WTC11 (cell line): ENCODE measurements around the gene HMGXB3. TPM values are rescaled to one million over a fixed set of nuclear protein-coding genes. Genes with fewer than 3 reads are reported as not detected.

Experiments used
- ATAC-seq: fragments of 200-7000 bp; cut with Tn5 transposase; 2 replicates; pipeline ENCODE4 v1.10.0; 2021; ENCODE audit warnings: mild to moderate bottlenecking, moderate library complexity
- CTCF ChIA-PET: fragments of 300-600 bp; sonication (Branson Sonifier 250); formaldehyde crosslinking; loops from one replicate; lab custom pipeline; 2021; ENCODE audit warnings: antibody characterized with exemption; lab: Charles Lee
- POLR2A ChIA-PET: fragments of 350-600 bp; sonication (Branson Sonifier 250); formaldehyde crosslinking; loops from one replicate; lab custom pipeline; 2021; ENCODE audit warnings: antibody characterized with exemption; lab: Charles Lee
- DNase-seq: peaks from one replicate; pipeline ENCODE4 v3.0.0; 2021; ENCODE audit warnings: low spot score
- H3K27ac Mint-ChIP-seq: 2 replicates; pipeline ENCODE4 v1.8.0; 2021; ENCODE audit warnings: mixed read lengths
- H3K27me3 Mint-ChIP-seq: 2 replicates; pipeline ENCODE4 v1.8.0; 2021; ENCODE audit warnings: low read depth, mild to moderate bottlenecking, moderate library complexity, mixed read lengths
- H3K36me3 Mint-ChIP-seq: 2 replicates; pipeline ENCODE4 v1.8.0; 2021; ENCODE audit warnings: mixed read lengths
- H3K4me1 Mint-ChIP-seq: 2 replicates; pipeline ENCODE4 v1.8.0; 2022; ENCODE audit warnings: mixed read lengths
- H3K4me3 Mint-ChIP-seq: 2 replicates; pipeline ENCODE4 v1.8.0; 2021; ENCODE audit warnings: mild to moderate bottlenecking, moderate library complexity, mixed read lengths
- H3K9me3 Mint-ChIP-seq: 2 replicates; pipeline ENCODE4 v1.8.0; 2021; ENCODE audit warnings: mixed read lengths
- EMX1 ChIP-seq: fragments of 250-450 bp; sonication (Bioruptor Pico); IDR thresholded peaks from 2 replicates; pipeline ENCODE4 v1.8.0; 2021; ENCODE audit warnings: mild to moderate bottlenecking
- ESRRA ChIP-seq: sonication (generic); formaldehyde crosslinking; IDR thresholded peaks from 2 replicates; pipeline ENCODE4 v1.8.1; 2022; ENCODE audit warnings: mild to moderate bottlenecking, missing genetic modification reagents, borderline replicate concordance
- FOXK1 ChIP-seq: sonication (generic); formaldehyde crosslinking; IDR thresholded peaks from 2 replicates; pipeline ENCODE4 v1.8.0; 2022; ENCODE audit warnings: mild to moderate bottlenecking, moderate library complexity, missing genetic modification reagents
- HMGA2 ChIP-seq: fragments of 250-450 bp; sonication (Bioruptor Pico); IDR thresholded peaks from 2 replicates; pipeline ENCODE4 v1.4.0; 2021; ENCODE audit warnings: mild to moderate bottlenecking, moderate library complexity
- IRF2 ChIP-seq: sonication (generic); formaldehyde crosslinking; IDR thresholded peaks from 2 replicates; pipeline ENCODE4 v1.8.0; 2022; ENCODE audit warnings: low read depth, missing genetic modification reagents, borderline replicate concordance
- NFE2L1 ChIP-seq: sonication (generic); formaldehyde crosslinking; IDR thresholded peaks from 2 replicates; pipeline ENCODE4 v1.8.1; 2023; ENCODE audit warnings: missing genetic modification reagents
- RELA ChIP-seq: sonication (generic); formaldehyde crosslinking; IDR thresholded peaks from 2 replicates; pipeline ENCODE4 v1.8.1; 2022; ENCODE audit warnings: missing genetic modification reagents, mild to moderate bottlenecking, borderline replicate concordance
- RORB ChIP-seq: fragments of 250-450 bp; sonication (Bioruptor Pico); IDR thresholded peaks from 2 replicates; pipeline ENCODE4 v1.9.0; 2021; ENCODE audit warnings: mild to moderate bottlenecking
- SMAD3 ChIP-seq: sonication (generic); formaldehyde crosslinking; IDR thresholded peaks from 2 replicates; pipeline ENCODE4 v1.8.0; 2022; ENCODE audit warnings: missing genetic modification reagents, mild to moderate bottlenecking, borderline replicate concordance
- TCF7 ChIP-seq: sonication (generic); formaldehyde crosslinking; IDR thresholded peaks from 2 replicates; pipeline ENCODE4 v1.8.0; 2022; ENCODE audit warnings: mild to moderate bottlenecking, low read depth, missing genetic modification reagents, moderate library complexity
- TEAD4 ChIP-seq: sonication (generic); formaldehyde crosslinking; IDR thresholded peaks from 2 replicates; pipeline ENCODE4 v1.8.0; 2022; ENCODE audit warnings: mild to moderate bottlenecking, missing genetic modification reagents
- ZNF219 ChIP-seq: sonication (generic); formaldehyde crosslinking; IDR thresholded peaks from 2 replicates; pipeline ENCODE4 v1.8.0; 2023; ENCODE audit warnings: missing genetic modification reagents, mild to moderate bottlenecking, borderline replicate concordance
- ZNF263 ChIP-seq: sonication (generic); formaldehyde crosslinking; IDR thresholded peaks from 2 replicates; pipeline ENCODE4 v1.8.1; 2022; ENCODE audit warnings: low read depth, mild to moderate bottlenecking, moderate library complexity, missing genetic modification reagents
- ZNF396 ChIP-seq: fragments of 250-450 bp; sonication (Bioruptor Pico); IDR thresholded peaks from 2 replicates; pipeline ENCODE4 v1.8.0; 2021; ENCODE audit warnings: mild to moderate bottlenecking, moderate library complexity, borderline replicate concordance
- total RNA-seq: library from RNA; stranded (reverse); gene quantifications from 3 replicates; pipeline ENCODE4 v1.2.3, GENCODE V29; 2021
- TF ChIP-seq, protein P1 (sequence below): sonication (generic); formaldehyde crosslinking; IDR thresholded peaks from 2 replicates; pipeline ENCODE4 v1.8.1; 2022; ENCODE audit warnings: low read depth, mild to moderate bottlenecking, moderate library complexity, missing genetic modification reagents, borderline replicate concordance
- TF ChIP-seq, protein P2 (sequence below): sonication (generic); formaldehyde crosslinking; IDR thresholded peaks from 2 replicates; pipeline ENCODE4 v1.8.0; 2023; ENCODE audit warnings: missing genetic modification reagents, mild to moderate bottlenecking, borderline replicate concordance
- TF ChIP-seq, protein P3 (sequence below): fragments of 200-600 bp; IDR thresholded peaks from 2 replicates; pipeline ENCODE4 v1.8.0; 2022; ENCODE audit warnings: antibody characterized with exemption
- TF ChIP-seq, protein P4 (sequence below): sonication (generic); formaldehyde crosslinking; IDR thresholded peaks from 2 replicates; pipeline ENCODE4 v1.8.1; 2023; ENCODE audit warnings: mild to moderate bottlenecking, missing genetic modification reagents, borderline replicate concordance
- TF ChIP-seq, protein P5 (sequence below): sonication (generic); formaldehyde crosslinking; IDR thresholded peaks from 2 replicates; pipeline ENCODE4 v1.8.0; 2023; ENCODE audit warnings: missing genetic modification reagents
- TF ChIP-seq, protein P6 (sequence below): fragments of 250-450 bp; sonication (Bioruptor Pico); IDR thresholded peaks from 2 replicates; pipeline ENCODE4 v1.8.0; 2021; ENCODE audit warnings: mild to moderate bottlenecking
- TF ChIP-seq, protein P7 (sequence below): sonication (generic); formaldehyde crosslinking; IDR thresholded peaks from 2 replicates; pipeline ENCODE4 v1.8.1; 2022; ENCODE audit warnings: mild to moderate bottlenecking, missing genetic modification reagents, moderate library complexity, borderline replicate concordance

The HMGXB3 gene
- total RNA-seq, 1 experiment from 2014 or later, result 31.6 TPM

DNA sequence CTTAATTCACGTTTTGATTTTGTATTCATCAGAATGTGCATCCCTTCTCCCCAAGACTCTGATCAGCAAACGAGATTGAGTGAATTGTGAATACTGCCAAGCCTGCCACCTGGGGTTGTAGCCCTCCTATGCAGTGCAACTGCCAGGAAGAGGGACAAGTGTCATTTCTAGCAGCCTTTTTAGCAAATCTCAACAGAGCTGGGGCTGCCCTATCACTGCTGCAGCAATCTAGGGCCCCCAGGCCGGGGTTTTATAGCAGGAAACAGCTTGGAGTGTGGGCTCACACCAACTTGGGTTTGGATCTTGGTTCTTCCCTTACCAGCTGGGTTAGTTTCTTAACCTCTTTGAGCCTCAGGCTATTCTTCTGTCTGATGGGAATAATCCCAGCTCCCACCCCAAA lies 81.8 kb downstream of the HMGXB3 start:
- H3K27me3 Mint-ChIP-seq, result no peaks in the 10 kb centered on the region
- POLR2A ChIA-PET, result no interaction called here
- no peak overlapping the region for H3K4me3 Mint-ChIP-seq
- DNase-seq, result no peak
- ATAC-seq, result no peak; the same call in 1 of the 2 replicates
- no peaks in the 10 kb centered on the region for H3K36me3 Mint-ChIP-seq
- peaks cover 17% of the 10 kb centered on the region for H3K4me1 Mint-ChIP-seq
- H3K9me3 Mint-ChIP-seq, result no peaks in the 10 kb centered on the region
- H3K27ac Mint-ChIP-seq, result no peak overlapping the region
- CTCF ChIA-PET, result interaction anchor here (1.1 to 1.2 kb wide), 3 partner anchors 24 to 45 kb away, joined by 3 read pairs; no protein-coding TSS in a partner anchor
- TF ChIP-seq, protein P1, sequence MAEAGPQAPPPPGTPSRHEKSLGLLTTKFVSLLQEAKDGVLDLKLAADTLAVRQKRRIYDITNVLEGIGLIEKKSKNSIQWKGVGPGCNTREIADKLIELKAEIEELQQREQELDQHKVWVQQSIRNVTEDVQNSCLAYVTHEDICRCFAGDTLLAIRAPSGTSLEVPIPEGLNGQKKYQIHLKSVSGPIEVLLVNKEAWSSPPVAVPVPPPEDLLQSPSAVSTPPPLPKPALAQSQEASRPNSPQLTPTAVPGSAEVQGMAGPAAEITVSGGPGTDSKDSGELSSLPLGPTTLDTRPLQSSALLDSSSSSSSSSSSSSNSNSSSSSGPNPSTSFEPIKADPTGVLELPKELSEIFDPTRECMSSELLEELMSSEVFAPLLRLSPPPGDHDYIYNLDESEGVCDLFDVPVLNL, result no peak
- TF ChIP-seq ZNF219, result no peak
- TF ChIP-seq, protein P2, sequence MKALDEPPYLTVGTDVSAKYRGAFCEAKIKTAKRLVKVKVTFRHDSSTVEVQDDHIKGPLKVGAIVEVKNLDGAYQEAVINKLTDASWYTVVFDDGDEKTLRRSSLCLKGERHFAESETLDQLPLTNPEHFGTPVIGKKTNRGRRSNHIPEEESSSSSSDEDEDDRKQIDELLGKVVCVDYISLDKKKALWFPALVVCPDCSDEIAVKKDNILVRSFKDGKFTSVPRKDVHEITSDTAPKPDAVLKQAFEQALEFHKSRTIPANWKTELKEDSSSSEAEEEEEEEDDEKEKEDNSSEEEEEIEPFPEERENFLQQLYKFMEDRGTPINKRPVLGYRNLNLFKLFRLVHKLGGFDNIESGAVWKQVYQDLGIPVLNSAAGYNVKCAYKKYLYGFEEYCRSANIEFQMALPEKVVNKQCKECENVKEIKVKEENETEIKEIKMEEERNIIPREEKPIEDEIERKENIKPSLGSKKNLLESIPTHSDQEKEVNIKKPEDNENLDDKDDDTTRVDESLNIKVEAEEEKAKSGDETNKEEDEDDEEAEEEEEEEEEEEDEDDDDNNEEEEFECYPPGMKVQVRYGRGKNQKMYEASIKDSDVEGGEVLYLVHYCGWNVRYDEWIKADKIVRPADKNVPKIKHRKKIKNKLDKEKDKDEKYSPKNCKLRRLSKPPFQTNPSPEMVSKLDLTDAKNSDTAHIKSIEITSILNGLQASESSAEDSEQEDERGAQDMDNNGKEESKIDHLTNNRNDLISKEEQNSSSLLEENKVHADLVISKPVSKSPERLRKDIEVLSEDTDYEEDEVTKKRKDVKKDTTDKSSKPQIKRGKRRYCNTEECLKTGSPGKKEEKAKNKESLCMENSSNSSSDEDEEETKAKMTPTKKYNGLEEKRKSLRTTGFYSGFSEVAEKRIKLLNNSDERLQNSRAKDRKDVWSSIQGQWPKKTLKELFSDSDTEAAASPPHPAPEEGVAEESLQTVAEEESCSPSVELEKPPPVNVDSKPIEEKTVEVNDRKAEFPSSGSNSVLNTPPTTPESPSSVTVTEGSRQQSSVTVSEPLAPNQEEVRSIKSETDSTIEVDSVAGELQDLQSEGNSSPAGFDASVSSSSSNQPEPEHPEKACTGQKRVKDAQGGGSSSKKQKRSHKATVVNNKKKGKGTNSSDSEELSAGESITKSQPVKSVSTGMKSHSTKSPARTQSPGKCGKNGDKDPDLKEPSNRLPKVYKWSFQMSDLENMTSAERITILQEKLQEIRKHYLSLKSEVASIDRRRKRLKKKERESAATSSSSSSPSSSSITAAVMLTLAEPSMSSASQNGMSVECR, result no peak
- TF ChIP-seq EMX1 (CRISPR knock-in tag), result no peak

DNA sequence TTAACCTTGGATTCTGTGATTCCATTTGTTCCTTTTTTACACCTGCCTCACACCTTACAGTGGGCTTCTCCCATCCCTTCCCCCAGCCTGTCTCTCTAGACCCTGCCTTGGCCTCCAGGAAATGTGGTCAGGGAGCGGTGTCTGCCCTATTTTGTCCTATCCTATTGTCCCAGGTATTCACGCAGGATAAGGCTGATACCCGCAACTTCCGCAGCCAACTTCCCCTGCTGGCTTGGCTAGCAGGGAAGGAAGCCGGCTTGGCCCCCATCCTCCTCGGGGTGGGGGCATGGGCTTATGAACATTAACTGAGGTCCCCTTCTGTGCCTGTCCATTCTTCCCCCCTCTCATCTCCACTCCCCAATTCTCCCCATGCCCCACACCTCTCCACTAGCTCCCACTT lies 82.3 kb downstream of the HMGXB3 start:
- peaks cover 19% of the 10 kb centered on the region for H3K4me1 Mint-ChIP-seq
- CTCF ChIA-PET, result interaction anchor here (1.1 kb wide), 1 partner anchor 40 kb away, joined by 3 read pairs; no protein-coding TSS in a partner anchor
- H3K27ac Mint-ChIP-seq, result no peak overlapping the region
- no peaks in the 10 kb centered on the region for H3K36me3 Mint-ChIP-seq
- ATAC-seq (no peak), DNase-seq (no peak)
- no peak overlapping the region for H3K4me3 Mint-ChIP-seq
- POLR2A ChIA-PET, result no interaction called here
- H3K27me3 Mint-ChIP-seq, result no peaks in the 10 kb centered on the region
- H3K9me3 Mint-ChIP-seq, result no peaks in the 10 kb centered on the region
- TF ChIP-seq HMGA2 (CRISPR knock-in tag), result no peak
- TF ChIP-seq FOXK1, result no peak
- no peak for TF ChIP-seq ZNF396
- TF ChIP-seq TEAD4 (CRISPR knock-in tag), result no peak
- no peak for TF ChIP-seq RORB (CRISPR knock-in tag)
- TF ChIP-seq TCF7 (CRISPR knock-in tag), result no peak
- no peak for TF ChIP-seq RELA (CRISPR knock-in tag)
- no peak for TF ChIP-seq ZNF263 (CRISPR knock-in tag)
- TF ChIP-seq, protein P3, sequence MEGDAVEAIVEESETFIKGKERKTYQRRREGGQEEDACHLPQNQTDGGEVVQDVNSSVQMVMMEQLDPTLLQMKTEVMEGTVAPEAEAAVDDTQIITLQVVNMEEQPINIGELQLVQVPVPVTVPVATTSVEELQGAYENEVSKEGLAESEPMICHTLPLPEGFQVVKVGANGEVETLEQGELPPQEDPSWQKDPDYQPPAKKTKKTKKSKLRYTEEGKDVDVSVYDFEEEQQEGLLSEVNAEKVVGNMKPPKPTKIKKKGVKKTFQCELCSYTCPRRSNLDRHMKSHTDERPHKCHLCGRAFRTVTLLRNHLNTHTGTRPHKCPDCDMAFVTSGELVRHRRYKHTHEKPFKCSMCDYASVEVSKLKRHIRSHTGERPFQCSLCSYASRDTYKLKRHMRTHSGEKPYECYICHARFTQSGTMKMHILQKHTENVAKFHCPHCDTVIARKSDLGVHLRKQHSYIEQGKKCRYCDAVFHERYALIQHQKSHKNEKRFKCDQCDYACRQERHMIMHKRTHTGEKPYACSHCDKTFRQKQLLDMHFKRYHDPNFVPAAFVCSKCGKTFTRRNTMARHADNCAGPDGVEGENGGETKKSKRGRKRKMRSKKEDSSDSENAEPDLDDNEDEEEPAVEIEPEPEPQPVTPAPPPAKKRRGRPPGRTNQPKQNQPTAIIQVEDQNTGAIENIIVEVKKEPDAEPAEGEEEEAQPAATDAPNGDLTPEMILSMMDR, result no peak
- TF ChIP-seq, protein P4, sequence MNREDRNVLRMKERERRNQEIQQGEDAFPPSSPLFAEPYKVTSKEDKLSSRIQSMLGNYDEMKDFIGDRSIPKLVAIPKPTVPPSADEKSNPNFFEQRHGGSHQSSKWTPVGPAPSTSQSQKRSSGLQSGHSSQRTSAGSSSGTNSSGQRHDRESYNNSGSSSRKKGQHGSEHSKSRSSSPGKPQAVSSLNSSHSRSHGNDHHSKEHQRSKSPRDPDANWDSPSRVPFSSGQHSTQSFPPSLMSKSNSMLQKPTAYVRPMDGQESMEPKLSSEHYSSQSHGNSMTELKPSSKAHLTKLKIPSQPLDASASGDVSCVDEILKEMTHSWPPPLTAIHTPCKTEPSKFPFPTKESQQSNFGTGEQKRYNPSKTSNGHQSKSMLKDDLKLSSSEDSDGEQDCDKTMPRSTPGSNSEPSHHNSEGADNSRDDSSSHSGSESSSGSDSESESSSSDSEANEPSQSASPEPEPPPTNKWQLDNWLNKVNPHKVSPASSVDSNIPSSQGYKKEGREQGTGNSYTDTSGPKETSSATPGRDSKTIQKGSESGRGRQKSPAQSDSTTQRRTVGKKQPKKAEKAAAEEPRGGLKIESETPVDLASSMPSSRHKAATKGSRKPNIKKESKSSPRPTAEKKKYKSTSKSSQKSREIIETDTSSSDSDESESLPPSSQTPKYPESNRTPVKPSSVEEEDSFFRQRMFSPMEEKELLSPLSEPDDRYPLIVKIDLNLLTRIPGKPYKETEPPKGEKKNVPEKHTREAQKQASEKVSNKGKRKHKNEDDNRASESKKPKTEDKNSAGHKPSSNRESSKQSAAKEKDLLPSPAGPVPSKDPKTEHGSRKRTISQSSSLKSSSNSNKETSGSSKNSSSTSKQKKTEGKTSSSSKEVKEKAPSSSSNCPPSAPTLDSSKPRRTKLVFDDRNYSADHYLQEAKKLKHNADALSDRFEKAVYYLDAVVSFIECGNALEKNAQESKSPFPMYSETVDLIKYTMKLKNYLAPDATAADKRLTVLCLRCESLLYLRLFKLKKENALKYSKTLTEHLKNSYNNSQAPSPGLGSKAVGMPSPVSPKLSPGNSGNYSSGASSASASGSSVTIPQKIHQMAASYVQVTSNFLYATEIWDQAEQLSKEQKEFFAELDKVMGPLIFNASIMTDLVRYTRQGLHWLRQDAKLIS (CRISPR knock-in tag), result no peak
- TF ChIP-seq SMAD3 (CRISPR knock-in tag), result no peak
- no peak for TF ChIP-seq IRF2 (CRISPR knock-in tag)
- TF ChIP-seq, protein P5, sequence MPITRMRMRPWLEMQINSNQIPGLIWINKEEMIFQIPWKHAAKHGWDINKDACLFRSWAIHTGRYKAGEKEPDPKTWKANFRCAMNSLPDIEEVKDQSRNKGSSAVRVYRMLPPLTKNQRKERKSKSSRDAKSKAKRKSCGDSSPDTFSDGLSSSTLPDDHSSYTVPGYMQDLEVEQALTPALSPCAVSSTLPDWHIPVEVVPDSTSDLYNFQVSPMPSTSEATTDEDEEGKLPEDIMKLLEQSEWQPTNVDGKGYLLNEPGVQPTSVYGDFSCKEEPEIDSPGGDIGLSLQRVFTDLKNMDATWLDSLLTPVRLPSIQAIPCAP (CRISPR knock-in tag), result no peak
- TF ChIP-seq NFE2L1 (CRISPR knock-in tag), result no peak
- TF ChIP-seq, protein P6, sequence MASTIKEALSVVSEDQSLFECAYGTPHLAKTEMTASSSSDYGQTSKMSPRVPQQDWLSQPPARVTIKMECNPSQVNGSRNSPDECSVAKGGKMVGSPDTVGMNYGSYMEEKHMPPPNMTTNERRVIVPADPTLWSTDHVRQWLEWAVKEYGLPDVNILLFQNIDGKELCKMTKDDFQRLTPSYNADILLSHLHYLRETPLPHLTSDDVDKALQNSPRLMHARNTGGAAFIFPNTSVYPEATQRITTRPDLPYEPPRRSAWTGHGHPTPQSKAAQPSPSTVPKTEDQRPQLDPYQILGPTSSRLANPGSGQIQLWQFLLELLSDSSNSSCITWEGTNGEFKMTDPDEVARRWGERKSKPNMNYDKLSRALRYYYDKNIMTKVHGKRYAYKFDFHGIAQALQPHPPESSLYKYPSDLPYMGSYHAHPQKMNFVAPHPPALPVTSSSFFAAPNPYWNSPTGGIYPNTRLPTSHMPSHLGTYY (CRISPR knock-in tag), result no peak
- no peak for TF ChIP-seq ESRRA (CRISPR knock-in tag)
- TF ChIP-seq, protein P7, sequence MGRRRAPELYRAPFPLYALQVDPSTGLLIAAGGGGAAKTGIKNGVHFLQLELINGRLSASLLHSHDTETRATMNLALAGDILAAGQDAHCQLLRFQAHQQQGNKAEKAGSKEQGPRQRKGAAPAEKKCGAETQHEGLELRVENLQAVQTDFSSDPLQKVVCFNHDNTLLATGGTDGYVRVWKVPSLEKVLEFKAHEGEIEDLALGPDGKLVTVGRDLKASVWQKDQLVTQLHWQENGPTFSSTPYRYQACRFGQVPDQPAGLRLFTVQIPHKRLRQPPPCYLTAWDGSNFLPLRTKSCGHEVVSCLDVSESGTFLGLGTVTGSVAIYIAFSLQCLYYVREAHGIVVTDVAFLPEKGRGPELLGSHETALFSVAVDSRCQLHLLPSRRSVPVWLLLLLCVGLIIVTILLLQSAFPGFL, result no peak
